ENCODE results near the gene EIF4E3.

DNA sequence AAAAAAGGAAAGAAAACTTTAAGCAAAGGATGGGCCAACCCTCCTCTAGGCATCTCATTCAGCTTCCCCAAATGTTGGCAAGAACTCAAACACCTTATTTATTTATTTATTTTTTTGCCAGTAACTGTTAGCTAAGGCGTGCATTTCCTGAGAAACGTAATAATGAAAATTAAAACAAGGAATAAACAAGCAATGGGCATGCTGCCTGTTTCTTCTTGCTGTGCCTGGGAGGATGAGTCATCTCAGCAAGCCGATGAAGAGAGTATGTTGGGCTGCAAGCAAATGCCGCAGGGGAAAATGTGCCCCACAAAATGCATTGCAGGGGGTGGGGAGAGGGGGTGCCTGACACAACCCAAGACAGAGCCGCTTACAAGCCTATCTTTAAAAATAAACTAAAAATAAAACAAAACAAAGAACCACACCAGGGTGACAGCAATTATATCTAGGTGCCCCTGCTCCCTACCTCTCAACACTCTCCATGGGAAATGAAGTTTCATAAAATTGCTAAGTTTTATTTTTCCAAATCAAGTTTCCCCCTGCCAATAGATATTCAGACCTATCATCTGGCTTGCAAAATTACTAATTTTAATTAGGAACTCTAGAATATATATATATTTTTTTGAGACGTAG is 40.3 kb downstream of the EIF4E3 start:
- TF ChIP-seq, protein P1, sequence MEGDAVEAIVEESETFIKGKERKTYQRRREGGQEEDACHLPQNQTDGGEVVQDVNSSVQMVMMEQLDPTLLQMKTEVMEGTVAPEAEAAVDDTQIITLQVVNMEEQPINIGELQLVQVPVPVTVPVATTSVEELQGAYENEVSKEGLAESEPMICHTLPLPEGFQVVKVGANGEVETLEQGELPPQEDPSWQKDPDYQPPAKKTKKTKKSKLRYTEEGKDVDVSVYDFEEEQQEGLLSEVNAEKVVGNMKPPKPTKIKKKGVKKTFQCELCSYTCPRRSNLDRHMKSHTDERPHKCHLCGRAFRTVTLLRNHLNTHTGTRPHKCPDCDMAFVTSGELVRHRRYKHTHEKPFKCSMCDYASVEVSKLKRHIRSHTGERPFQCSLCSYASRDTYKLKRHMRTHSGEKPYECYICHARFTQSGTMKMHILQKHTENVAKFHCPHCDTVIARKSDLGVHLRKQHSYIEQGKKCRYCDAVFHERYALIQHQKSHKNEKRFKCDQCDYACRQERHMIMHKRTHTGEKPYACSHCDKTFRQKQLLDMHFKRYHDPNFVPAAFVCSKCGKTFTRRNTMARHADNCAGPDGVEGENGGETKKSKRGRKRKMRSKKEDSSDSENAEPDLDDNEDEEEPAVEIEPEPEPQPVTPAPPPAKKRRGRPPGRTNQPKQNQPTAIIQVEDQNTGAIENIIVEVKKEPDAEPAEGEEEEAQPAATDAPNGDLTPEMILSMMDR (IDR thresholded peaks at IDR 0.05), result no peak
- no peak for TF ChIP-seq EZH2 (IDR thresholded peaks at IDR 0.05; ENCODE audit: borderline replicate concordance, insufficient read depth, low read depth, low read length, poor library complexity, severe bottlenecking)

All from B cell (primary cell).